Measurements from ENCODE around the gene EID2.

GRCh38 chr19:39518975-39519374 is 21.0 kb downstream of the EID2 start:
- no peak for TF ChIP-seq GATA3 (IDR thresholded peaks at IDR 0.05; ENCODE audit: low read depth, low read length)
- TF ChIP-seq GATA2 (IDR thresholded peaks at IDR 0.05; ENCODE audit: low read depth, low read length): no peak
